ES-I3 (cell line): Measurements from ENCODE around the gene ZNF467.

Experiments
- H3K36me3 ChIP-seq: 2 replicates; pipeline ENCODE4 v1.6.1; 2013; ENCODE audit warnings: mild to moderate bottlenecking, low read length, control low read depth, moderate library complexity; ENCODE audit not compliant: insufficient read depth
- H3K4me1 ChIP-seq: 2 replicates; pipeline ENCODE4 v1.6.1; 2013; ENCODE audit warnings: mild to moderate bottlenecking, control low read depth, low read length; ENCODE audit not compliant: insufficient read depth
- H3K9ac ChIP-seq: 2 replicates; pipeline ENCODE4 v1.6.1; 2013; ENCODE audit warnings: low read depth, mild to moderate bottlenecking, low read length, moderate library complexity
- H3K9me3 ChIP-seq: 2 replicates; pipeline ENCODE4 v1.6.1; 2013; ENCODE audit warnings: mild to moderate bottlenecking, low read length, moderate library complexity; ENCODE audit not compliant: control insufficient read depth, insufficient read depth

The ZNF467 gene

GRCh38 chr7:149776289-149776688 is 2.9 kb upstream of the ZNF467 start:
- Histone ChIP-seq H3K9ac (no peak overlapping the region), H3K36me3 (no peaks in the 10 kb centered on the region), H3K9me3 (no peaks in the 10 kb centered on the region), H3K4me1 (peaks cover 3% of the 10 kb centered on the region; the same call in 1 of the 2 replicates)

DNA sequence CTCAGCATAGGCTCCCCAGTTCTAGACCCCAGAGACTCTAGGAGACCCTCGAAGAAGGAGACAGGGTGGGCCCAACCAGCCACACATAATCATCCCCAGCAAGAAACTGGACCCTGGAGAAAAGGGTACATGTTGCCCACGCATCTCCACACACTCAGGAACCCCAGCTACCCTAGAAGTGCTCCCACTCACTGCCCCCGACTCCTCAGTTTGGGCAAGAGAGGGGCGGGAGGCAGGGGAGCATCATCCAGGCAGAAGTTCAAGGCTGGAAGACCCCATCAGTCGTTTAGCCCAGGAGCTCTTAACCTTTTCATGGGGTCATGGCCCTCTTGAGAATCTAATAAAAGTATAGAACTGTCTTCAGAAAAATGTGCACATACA is 1.8 kb upstream of the ZNF467 start:
- Histone ChIP-seq H3K36me3 (no peaks in the 10 kb centered on the region), H3K9ac (no peak overlapping the region), H3K9me3 (no peaks in the 10 kb centered on the region), H3K4me1 (peaks cover 7% of the 10 kb centered on the region; the same call in 1 of the 2 replicates)

- no peaks in the 10 kb centered on the region for H3K36me3 ChIP-seq
- H3K4me1 ChIP-seq = peaks cover 7% of the 10 kb centered on the region; the same call in 1 of the 2 replicates
- H3K9me3 ChIP-seq = no peaks in the 10 kb centered on the region
- peak overlapping the region; percentile 20; the same call in 1 of the 2 replicates for H3K9ac ChIP-seq
Observed at GRCh38 chr7:149774237-149775175, 1.1 kb upstream of the ZNF467 start.

DNA sequence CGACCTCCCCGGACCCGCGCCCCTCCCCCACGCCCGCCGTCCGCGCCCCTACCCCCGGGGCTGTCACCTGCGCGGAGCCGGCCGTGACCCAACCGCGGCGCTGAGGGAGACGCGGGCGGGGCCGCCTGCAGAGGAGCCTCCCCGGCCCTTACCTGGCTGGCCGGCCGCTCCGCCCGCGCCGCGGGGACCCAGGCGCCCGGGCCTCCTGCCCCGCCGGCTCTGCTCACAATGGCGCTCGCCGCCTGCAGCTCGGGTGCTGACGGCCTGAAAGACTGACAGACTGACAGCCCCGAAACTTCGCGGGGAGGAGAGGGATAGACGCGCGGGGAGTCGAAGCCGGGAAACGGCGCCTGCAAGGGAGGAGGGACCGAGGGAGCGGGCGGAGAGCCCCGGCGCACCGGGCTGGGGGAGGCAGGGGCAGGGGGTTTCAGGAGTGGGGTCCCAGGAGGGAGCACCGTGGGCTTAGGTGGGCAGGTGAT is 393 bp downstream of the ZNF467 start:
- no peaks in the 10 kb centered on the region for H3K36me3 ChIP-seq
- H3K9ac ChIP-seq = peak overlapping the region; percentile 75; the same call in 1 of the 2 replicates
- H3K4me1 ChIP-seq = peaks cover 7% of the 10 kb centered on the region; the same call in 1 of the 2 replicates
- no peaks in the 10 kb centered on the region for H3K9me3 ChIP-seq

DNA sequence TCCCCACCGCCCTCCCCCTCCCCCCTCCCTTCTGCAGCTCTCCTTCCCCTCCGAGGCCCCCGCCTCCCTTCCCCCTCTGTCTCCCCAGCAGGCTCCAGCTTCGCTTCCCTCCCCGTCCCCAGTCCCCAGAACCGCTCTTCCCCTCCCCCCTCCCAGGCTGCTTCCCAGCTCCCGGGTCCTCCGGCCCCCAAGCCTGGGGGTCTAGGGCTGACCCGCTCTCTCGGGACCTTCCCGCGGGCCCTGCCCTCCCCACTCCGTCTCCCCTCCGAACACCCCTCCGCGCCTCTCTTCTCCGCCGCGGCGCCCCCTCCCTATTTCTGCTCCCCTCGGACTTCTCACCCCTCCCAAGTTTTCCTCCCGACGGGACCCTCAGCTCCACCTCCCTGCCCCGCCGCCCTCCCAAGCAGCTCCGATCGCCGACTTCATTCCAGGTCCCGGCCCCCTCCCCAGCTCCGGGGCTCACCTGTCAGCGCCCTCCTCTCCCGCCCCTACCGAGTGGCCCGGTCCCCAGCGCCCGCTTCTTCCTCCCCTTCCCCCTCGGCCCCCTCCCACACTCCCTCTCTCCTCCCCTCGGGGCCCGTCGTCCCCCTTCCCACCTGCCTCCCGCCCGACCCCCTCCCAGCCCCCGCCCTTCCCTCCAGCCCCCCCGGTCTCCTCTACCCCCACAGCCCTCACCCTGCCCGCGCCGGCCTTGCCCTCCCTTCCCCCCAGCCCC is 990 bp downstream of the ZNF467 start:
- Histone ChIP-seq H3K36me3 (no peaks in the 10 kb centered on the region), H3K9me3 (no peaks in the 10 kb centered on the region), H3K9ac (peak overlapping the region; percentile 41; the same call in 1 of the 2 replicates), H3K4me1 (peaks cover 7% of the 10 kb centered on the region; the same call in 1 of the 2 replicates)

- Histone ChIP-seq H3K9me3 (no peaks in the 10 kb centered on the region), H3K4me1 (peaks cover 7% of the 10 kb centered on the region; the same call in 1 of the 2 replicates), H3K36me3 (no peaks in the 10 kb centered on the region), H3K9ac (peak overlapping the region; percentile 51; the same call in 1 of the 2 replicates)
Observed at GRCh38 chr7:149771720-149772240, 1.6 kb downstream of the ZNF467 start.

GRCh38 chr7:149770728-149771636 is 2.4 kb downstream of the ZNF467 start:
- Histone ChIP-seq H3K9ac (peak overlapping the region; percentile 64; the same call in 1 of the 2 replicates), H3K36me3 (no peaks in the 10 kb centered on the region), H3K9me3 (no peaks in the 10 kb centered on the region), H3K4me1 (peaks cover 7% of the 10 kb centered on the region; the same call in 1 of the 2 replicates)

GRCh38 chr7:149769915-149770314 is 3.5 kb downstream of the ZNF467 start:
- Histone ChIP-seq H3K9me3 (no peaks in the 10 kb centered on the region), H3K4me1 (peaks cover 7% of the 10 kb centered on the region; the same call in 1 of the 2 replicates), H3K36me3 (no peaks in the 10 kb centered on the region), H3K9ac (no peak overlapping the region)

GRCh38 chr7:149768931-149769330 is 4.5 kb downstream of the ZNF467 start:
- no peaks in the 10 kb centered on the region for H3K36me3 ChIP-seq
- H3K4me1 ChIP-seq = peaks cover 3% of the 10 kb centered on the region; the same call in 1 of the 2 replicates
- no peaks in the 10 kb centered on the region for H3K9me3 ChIP-seq
- no peak overlapping the region for H3K9ac ChIP-seq

GRCh38 chr7:149767068-149767467 is 6.3 kb downstream of the ZNF467 start:
- no peaks in the 10 kb centered on the region for H3K36me3 ChIP-seq
- no peaks in the 10 kb centered on the region for H3K9me3 ChIP-seq
- H3K4me1 ChIP-seq = peaks cover 3% of the 10 kb centered on the region; the same call in 1 of the 2 replicates
- no peak overlapping the region for H3K9ac ChIP-seq

- no peaks in the 10 kb centered on the region for H3K9me3 ChIP-seq
- H3K9ac ChIP-seq = peak overlapping the region; percentile 34; the same call in 1 of the 2 replicates
- H3K36me3 ChIP-seq = no peaks in the 10 kb centered on the region
- peaks cover 3% of the 10 kb centered on the region; the same call in 1 of the 2 replicates for H3K4me1 ChIP-seq
Observed at GRCh38 chr7:149766135-149766675, 7.2 kb downstream of the ZNF467 start.

DNA sequence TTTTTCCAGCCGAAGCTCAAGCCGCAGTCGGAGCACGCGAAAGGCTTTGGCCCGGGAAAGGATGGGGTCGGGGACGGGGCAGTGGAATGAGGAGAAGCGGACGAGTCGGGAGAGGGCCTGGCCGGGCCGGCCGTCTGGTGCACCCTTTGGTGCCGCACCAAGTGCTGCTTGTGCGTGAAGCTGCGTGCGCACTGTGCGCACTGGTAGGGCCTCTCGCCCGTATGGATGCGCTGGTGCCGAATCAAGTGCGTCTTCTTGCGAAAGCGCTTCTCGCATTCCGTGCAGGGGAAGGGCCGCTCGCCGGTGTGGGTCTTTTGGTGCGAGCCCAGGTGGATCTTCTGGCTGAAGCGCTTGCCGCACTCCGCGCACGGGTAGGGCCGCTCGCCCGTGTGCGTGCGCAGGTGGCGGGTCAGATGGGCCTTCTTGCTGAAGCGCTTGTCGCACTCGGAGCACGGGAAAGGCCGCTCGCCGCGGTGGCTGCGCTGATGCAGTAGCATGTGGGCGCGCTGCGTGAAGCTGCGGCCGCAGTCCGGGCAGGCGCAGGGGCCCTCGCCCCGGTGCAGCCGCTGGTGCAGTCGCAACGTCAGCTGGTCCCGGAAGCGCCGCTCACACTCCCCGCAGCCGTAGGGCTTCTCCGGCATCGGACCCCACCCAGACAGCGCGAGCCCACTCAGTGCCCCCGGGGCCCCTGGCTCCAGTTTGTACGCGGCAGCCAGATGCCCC is 7.8 kb downstream of the ZNF467 start:
- Histone ChIP-seq H3K9ac (peak overlapping the region; percentile 34; the same call in 1 of the 2 replicates), H3K36me3 (no peaks in the 10 kb centered on the region), H3K9me3 (no peaks in the 10 kb centered on the region), H3K4me1 (no peaks in the 10 kb centered on the region; the same call in 1 of the 2 replicates)
